ENCODE measurements around the gene TAF11.

GRCh38 chr6:34922177-34922663, 34.4 kb upstream of the TAF11 start:
- TF ChIP-seq CTCF (conservative IDR thresholded peaks at IDR 0.05; ENCODE audit: low read depth, low read length) = no peak
- TF ChIP-seq EZH2 (IDR thresholded peaks at IDR 0.05; ENCODE audit: borderline replicate concordance, low read depth, low read length, poor library complexity, severe bottlenecking) = no peak

Measured in A673 (cell line).